Effector memory CD4-positive, alpha-beta T cell (primary cell): ENCODE measurements around the gene SH2D4B.

Experiments used
- DNase-seq, 3 donors: peaks; one replicate each; pipeline ENCODE4 v3.0.0-alpha.2; 2020
- H3K27ac ChIP-seq: 2 replicates; pipeline ENCODE4 v1.7.0; 2013; ENCODE audit warnings: mild to moderate bottlenecking, low read length, moderate library complexity; ENCODE audit not compliant: insufficient read depth, poor library complexity, severe bottlenecking
- H3K27me3 ChIP-seq: replicated peaks from 2 replicates; pipeline ENCODE4 v1.7.0; 2013; ENCODE audit warnings: mild to moderate bottlenecking, low read length; ENCODE audit not compliant: insufficient read depth, control insufficient read depth, poor library complexity, severe bottlenecking
- H3K36me3 ChIP-seq: 2 replicates; pipeline ENCODE4 v1.7.0; 2013; ENCODE audit warnings: mild to moderate bottlenecking, low read length, moderate library complexity; ENCODE audit not compliant: control insufficient read depth, insufficient read depth
- H3K4me1 ChIP-seq: 2 replicates; pipeline ENCODE4 v1.7.0; 2013; ENCODE audit warnings: low read length, mild to moderate bottlenecking; ENCODE audit not compliant: control insufficient read depth, insufficient read depth, poor library complexity, severe bottlenecking
- H3K4me3 ChIP-seq: 2 replicates; pipeline ENCODE4 v1.7.0; 2013; ENCODE audit warnings: low read length, low read depth, mild to moderate bottlenecking; ENCODE audit not compliant: insufficient read depth, poor library complexity, severe bottlenecking
- H3K9me3 ChIP-seq: 2 replicates; pipeline ENCODE4 v1.7.0; 2013; ENCODE audit warnings: mild to moderate bottlenecking, low read length, moderate library complexity; ENCODE audit not compliant: control insufficient read depth

SH2D4B gene

GRCh38 chr10:80498078-80498832, 39.4 kb upstream of the SH2D4B start:
- Histone ChIP-seq H3K27me3 (no peaks in the 10 kb centered on the region), H3K4me1 (peaks cover 92% of the 10 kb centered on the region), H3K36me3 (peaks cover 20% of the 10 kb centered on the region), H3K9me3 (no peaks in the 10 kb centered on the region), H3K27ac (peak overlapping the region; percentile 73), H3K4me3 (peak overlapping the region; percentile 23)
- DNase-seq: no peak

GRCh38 chr10:80498833-80499741, 38.6 kb upstream of the SH2D4B start:
- H3K36me3 ChIP-seq: peaks cover 20% of the 10 kb centered on the region
- H3K27me3 ChIP-seq: no peaks in the 10 kb centered on the region
- no peaks in the 10 kb centered on the region for H3K9me3 ChIP-seq
- peak overlapping the region; percentile 73 for H3K27ac ChIP-seq
- peak overlapping the region; percentile 14 for H3K4me3 ChIP-seq
- peaks cover 91% of the 10 kb centered on the region for H3K4me1 ChIP-seq
- DNase-seq: peak in 2 of 3 donors; percentile 22 to 34

GRCh38 chr10:80500572-80501380, 36.9 kb upstream of the SH2D4B start:
- Histone ChIP-seq H3K4me1 (peaks cover 93% of the 10 kb centered on the region), H3K4me3 (no peak overlapping the region), H3K36me3 (peaks cover 14% of the 10 kb centered on the region), H3K27me3 (no peaks in the 10 kb centered on the region), H3K9me3 (no peaks in the 10 kb centered on the region), H3K27ac (peak overlapping the region; percentile 73)
- DNase-seq: no peak

- Histone ChIP-seq H3K27me3 (no peaks in the 10 kb centered on the region), H3K36me3 (peaks cover 14% of the 10 kb centered on the region), H3K27ac (peak overlapping the region; percentile 73), H3K4me1 (peaks cover 88% of the 10 kb centered on the region), H3K4me3 (no peak overlapping the region), H3K9me3 (no peaks in the 10 kb centered on the region)
- no peak for DNase-seq
Measured at GRCh38 chr10:80501381-80501912, 36.3 kb upstream of the SH2D4B start.

- DNase-seq: no peak
- peaks cover 19% of the 10 kb centered on the region for H3K36me3 ChIP-seq
- H3K9me3 ChIP-seq: no peaks in the 10 kb centered on the region
- H3K4me1 ChIP-seq: peaks cover 84% of the 10 kb centered on the region
- no peaks in the 10 kb centered on the region for H3K27me3 ChIP-seq
- peak overlapping the region; percentile 73 for H3K27ac ChIP-seq
- no peak overlapping the region for H3K4me3 ChIP-seq
Measured at GRCh38 chr10:80501913-80502521, 35.7 kb upstream of the SH2D4B start.

GRCh38 chr10:80502621-80503583, 34.8 kb upstream of the SH2D4B start:
- Histone ChIP-seq H3K27me3 (no peaks in the 10 kb centered on the region), H3K27ac (peak overlapping the region; percentile 73), H3K4me3 (no peak overlapping the region), H3K36me3 (peaks cover 28% of the 10 kb centered on the region), H3K4me1 (peaks cover 76% of the 10 kb centered on the region), H3K9me3 (no peaks in the 10 kb centered on the region)
- no peak for DNase-seq

- no peak overlapping the region for H3K4me3 ChIP-seq
- H3K27ac ChIP-seq: peak overlapping the region; percentile 73
Measured at GRCh38 chr10:80503584-80504157, 34.0 kb upstream of the SH2D4B start.

GRCh38 chr10:80504158-80504811, 33.4 kb upstream of the SH2D4B start:
- Histone ChIP-seq H3K4me3 (no peak overlapping the region), H3K36me3 (peaks cover 36% of the 10 kb centered on the region)
- DNase-seq: no peak

More at GRCh38 chr10:80503584-80504157, 34.0 kb upstream of the SH2D4B start:
- Histone ChIP-seq H3K9me3 (no peaks in the 10 kb centered on the region), H3K4me1 (peaks cover 68% of the 10 kb centered on the region), H3K36me3 (peaks cover 32% of the 10 kb centered on the region), H3K27me3 (no peaks in the 10 kb centered on the region)
- DNase-seq: no peak

More at GRCh38 chr10:80504158-80504811, 33.4 kb upstream of the SH2D4B start:
- no peaks in the 10 kb centered on the region for H3K27me3 ChIP-seq
- H3K27ac ChIP-seq: peak overlapping the region; percentile 73
- H3K4me1 ChIP-seq: peaks cover 62% of the 10 kb centered on the region
- no peaks in the 10 kb centered on the region for H3K9me3 ChIP-seq
